HCT116 (cell line): ENCODE data around the gene RNASE1. TPM values are rescaled to one million over a fixed set of nuclear protein-coding genes. Genes with fewer than 3 reads are reported as not detected.

Experiments used
- ATAC-seq: fragments of 200-7000 bp; cut with Tn5 transposase; 2 replicates; pipeline ENCODE4 v1.9.1; 2020; ENCODE audit warnings: mild to moderate bottlenecking, moderate library complexity
- BruUV-seq: library from RNA; stranded (reverse); fragments of 400-500 nt; replicated peaks from 2 replicates; lab custom pipeline; 2021; lab: Mats Ljungman, UMichigan
- CTCF ChIA-PET: fragments of 300-600 bp; sonication (Branson Sonifier 250); formaldehyde crosslinking; loops from one replicate; lab custom pipeline; 2021; ENCODE audit warnings: antibody characterized with exemption; lab: Charles Lee
- POLR2A ChIA-PET: fragments of 300-600, 350-600 bp; sonication (Branson Sonifier 250); formaldehyde crosslinking; loops from one replicate; lab custom pipeline; 2021; ENCODE audit warnings: antibody characterized with exemption; lab: Charles Lee
- RAD21 ChIA-PET, 2 experiments: fragments of 300-600 bp; sonication (Branson Sonifier 250); formaldehyde crosslinking; loops; one replicate each; lab custom pipeline; 2023; ENCODE audit warnings: low total read pairs in 2 of 2; ENCODE audit not compliant: uncharacterized antibody in 2 of 2, unreplicated experiment in 2 of 2, low non-redundant PET in 1 of 2; lab: Charles Lee
- DNase-seq: peaks from one replicate; pipeline ENCODE4 v3.0.0-alpha.2; 2010; ENCODE audit warnings: low read depth, low spot score
- H2AFZ ChIP-seq: fragments of 200-600 bp; shearing (Covaris generic), sonication (generic); 2 replicates; pipeline ENCODE4 v1.6.1; 2017; ENCODE audit warnings: low read depth, mixed run types, mixed read lengths, antibody characterized with exemption, low read length; ENCODE audit not compliant: poor library complexity, severe bottlenecking
- H3K27ac ChIP-seq: 2 replicates; pipeline ENCODE4 v1.5.1; 2012; ENCODE audit warnings: low read depth, low read length
- H3K27me3 ChIP-seq: fragments of 200-600 bp; sonication (generic); 2 replicates; pipeline ENCODE4 v1.6.1; 2016; ENCODE audit warnings: mixed run types, low read length, mixed read lengths; ENCODE audit not compliant: insufficient read depth
- H3K36me3 ChIP-seq, 2 experiments: fragments of 200-500 bp in 1 of 2; fragments of 200-600 bp in 1 of 2; sonication (Bioruptor generic) in 1 of 2; sonication (generic) in 1 of 2; 2 replicates each; pipeline versions ENCODE4 v1.5.1 to v1.6.1; 2014 to 2016; ENCODE audit warnings: low read length in 2 of 2, inconsistent platforms in 1 of 2, mixed read lengths in 1 of 2, mixed run types in 1 of 2; ENCODE audit not compliant: insufficient read depth in 2 of 2, control insufficient read depth in 1 of 2
- H3K4me1 ChIP-seq, 2 experiments: fragments of 200-600 bp in 1 of 2; sonication (generic) in 1 of 2; 2 replicates each; pipeline versions ENCODE4 v1.5.1 to v1.6.1; 2012 to 2017; ENCODE audit warnings: low read length in 2 of 2, inconsistent platforms in 1 of 2, mild to moderate bottlenecking in 1 of 2, mixed read lengths in 1 of 2, mixed run types in 1 of 2, moderate library complexity in 1 of 2; ENCODE audit not compliant: insufficient read depth in 2 of 2, control insufficient read depth in 1 of 2
- H3K4me2 ChIP-seq: fragments of 200-600 bp; sonication (generic); 2 replicates; pipeline ENCODE4 v1.6.1; 2017; ENCODE audit warnings: mixed run types, low read length, mixed read lengths
- H3K4me3 ChIP-seq, 2 experiments: fragments of 200-600 bp in 1 of 2; sonication (generic) in 1 of 2; replicated peaks in 1 of 2; 2 replicates each; pipeline ENCODE4 v1.5.1; 2011 to 2016; ENCODE audit warnings: low read length in 2 of 2, control low read depth in 1 of 2, low read depth in 1 of 2, mild to moderate bottlenecking in 1 of 2, mixed read lengths in 1 of 2, mixed run types in 1 of 2
- H3K79me2 ChIP-seq: fragments of 200-600 bp; sonication (generic); 2 replicates; pipeline ENCODE4 v1.6.1; 2017; ENCODE audit warnings: mild to moderate bottlenecking, mixed run types, low read length, moderate library complexity, mixed read lengths; ENCODE audit not compliant: insufficient read depth
- H3K9ac ChIP-seq: fragments of 200-600 bp; sonication (generic); 2 replicates; pipeline ENCODE4 v1.6.1; 2016; ENCODE audit warnings: low read length, mixed read lengths
- H3K9me2 ChIP-seq: fragments of 200-600 bp; sonication (generic), shearing (Covaris generic); 2 replicates; pipeline ENCODE4 v1.6.1; 2017; ENCODE audit warnings: mixed run types, mild to moderate bottlenecking, moderate library complexity; ENCODE audit not compliant: insufficient read depth
- H3K9me3 ChIP-seq, 2 experiments: fragments of 200-500 bp in 1 of 2; fragments of 200-600 bp in 1 of 2; sonication (Bioruptor generic) in 1 of 2; sonication (generic) in 1 of 2; 2 replicates each; pipeline ENCODE4 v1.6.1; 2014 to 2017; ENCODE audit warnings: low read length in 2 of 2, mixed read lengths in 2 of 2, inconsistent platforms in 1 of 2, low read depth in 1 of 2, mild to moderate bottlenecking in 1 of 2, mixed run types in 1 of 2, moderate library complexity in 1 of 2; ENCODE audit not compliant: control insufficient read depth in 1 of 2, insufficient read depth in 1 of 2
- H4K20me1 ChIP-seq: fragments of 200-600 bp; sonication (generic), shearing (Covaris generic); 2 replicates; pipeline ENCODE4 v1.6.1; 2017; ENCODE audit warnings: mixed run types, mild to moderate bottlenecking, moderate library complexity; ENCODE audit not compliant: insufficient read depth
- ATF3 ChIP-seq: IDR thresholded peaks from 2 replicates; pipeline ENCODE4 v1.6.1; 2012
- EZH2phosphoT487 ChIP-seq: fragments of 200-600 bp; IDR thresholded peaks from 2 replicates; pipeline ENCODE4 v1.6.1; 2018; ENCODE audit warnings: antibody characterized with exemption, borderline replicate concordance
- FOSL1 ChIP-seq: IDR thresholded peaks from 2 replicates; pipeline ENCODE4 v1.6.1; 2012; ENCODE audit warnings: low read depth
- POLR2A ChIP-seq: IDR thresholded peaks from 2 replicates; pipeline ENCODE4 v1.7.0; 2011; ENCODE audit warnings: borderline replicate concordance; ENCODE audit not compliant: insufficient read depth, insufficient read length; ENCODE audit errors: extremely low read depth
- TCF7L2 ChIP-seq: IDR thresholded peaks from 2 replicates; pipeline ENCODE4 v1.7.0; 2011; ENCODE audit warnings: borderline replicate concordance, inconsistent platforms; ENCODE audit not compliant: insufficient read depth, insufficient read length; ENCODE audit errors: extremely low read depth
- ZFX ChIP-seq: fragments of 450-650 bp; IDR thresholded peaks from 2 replicates; pipeline ENCODE4 v1.6.1; 2017
- ZNF274 ChIP-seq: fragments of 200-500 bp; sonication (Bioruptor generic); IDR thresholded peaks from 2 replicates; pipeline ENCODE4 v1.6.1; 2014; ENCODE audit warnings: mild to moderate bottlenecking, low read depth, low read length, inconsistent platforms
- intact Hi-C: fragments of 100-400 bp; cut with micrococcal nuclease; formaldehyde crosslinking; loops from 2 replicates; pipeline ENCODE4 v1.10.0; 2022
- total RNA-seq: library from RNA; stranded (reverse); gene quantifications from one replicate; pipeline ENCODE4 v1.2.1, GENCODE V29; 2021; ENCODE audit not compliant: unreplicated experiment
- TF ChIP-seq, protein P1 (sequence below): IDR thresholded peaks from 2 replicates; pipeline ENCODE4 v1.6.1; 2012; ENCODE audit warnings: low read depth
- TF ChIP-seq, protein P2 (sequence below): IDR thresholded peaks from 2 replicates; pipeline ENCODE4 v1.6.1; 2011; ENCODE audit warnings: mild to moderate bottlenecking, low read length, moderate library complexity; ENCODE audit not compliant: insufficient replicate concordance; ENCODE audit errors: extremely low read depth

RNASE1 gene
- total RNA-seq, 1 experiment from 2014 or later = 3.3 TPM

DNA sequence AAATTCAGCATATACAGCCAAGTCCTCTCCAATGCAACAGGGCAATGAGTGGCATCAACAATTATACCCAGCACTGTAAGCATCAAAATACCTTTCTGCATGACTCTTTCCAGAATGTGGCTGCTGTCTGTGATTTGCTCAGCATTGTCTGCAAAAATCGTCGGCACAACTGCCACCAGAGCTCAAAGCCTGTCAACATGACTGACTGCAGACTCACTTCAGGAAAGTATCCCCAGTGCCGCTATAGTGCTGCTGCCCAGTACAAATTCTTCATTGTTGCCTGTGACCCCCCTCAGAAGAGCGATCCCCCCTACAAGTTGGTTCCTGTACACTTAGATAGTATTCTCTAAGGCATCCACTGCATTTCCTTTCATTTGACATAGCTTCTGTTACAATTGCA lies 20.8 kb downstream of the RNASE1 start:
- TF ChIP-seq, protein P1, sequence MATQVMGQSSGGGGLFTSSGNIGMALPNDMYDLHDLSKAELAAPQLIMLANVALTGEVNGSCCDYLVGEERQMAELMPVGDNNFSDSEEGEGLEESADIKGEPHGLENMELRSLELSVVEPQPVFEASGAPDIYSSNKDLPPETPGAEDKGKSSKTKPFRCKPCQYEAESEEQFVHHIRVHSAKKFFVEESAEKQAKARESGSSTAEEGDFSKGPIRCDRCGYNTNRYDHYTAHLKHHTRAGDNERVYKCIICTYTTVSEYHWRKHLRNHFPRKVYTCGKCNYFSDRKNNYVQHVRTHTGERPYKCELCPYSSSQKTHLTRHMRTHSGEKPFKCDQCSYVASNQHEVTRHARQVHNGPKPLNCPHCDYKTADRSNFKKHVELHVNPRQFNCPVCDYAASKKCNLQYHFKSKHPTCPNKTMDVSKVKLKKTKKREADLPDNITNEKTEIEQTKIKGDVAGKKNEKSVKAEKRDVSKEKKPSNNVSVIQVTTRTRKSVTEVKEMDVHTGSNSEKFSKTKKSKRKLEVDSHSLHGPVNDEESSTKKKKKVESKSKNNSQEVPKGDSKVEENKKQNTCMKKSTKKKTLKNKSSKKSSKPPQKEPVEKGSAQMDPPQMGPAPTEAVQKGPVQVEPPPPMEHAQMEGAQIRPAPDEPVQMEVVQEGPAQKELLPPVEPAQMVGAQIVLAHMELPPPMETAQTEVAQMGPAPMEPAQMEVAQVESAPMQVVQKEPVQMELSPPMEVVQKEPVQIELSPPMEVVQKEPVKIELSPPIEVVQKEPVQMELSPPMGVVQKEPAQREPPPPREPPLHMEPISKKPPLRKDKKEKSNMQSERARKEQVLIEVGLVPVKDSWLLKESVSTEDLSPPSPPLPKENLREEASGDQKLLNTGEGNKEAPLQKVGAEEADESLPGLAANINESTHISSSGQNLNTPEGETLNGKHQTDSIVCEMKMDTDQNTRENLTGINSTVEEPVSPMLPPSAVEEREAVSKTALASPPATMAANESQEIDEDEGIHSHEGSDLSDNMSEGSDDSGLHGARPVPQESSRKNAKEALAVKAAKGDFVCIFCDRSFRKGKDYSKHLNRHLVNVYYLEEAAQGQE = no peak
- TF ChIP-seq ZNF274 (no peak), ATF3 (no peak), POLR2A (no peak), FOSL1 (no peak), EZH2phosphoT487 (no peak), ZFX (no peak), TCF7L2 (no peak)
- TF ChIP-seq, protein P2, sequence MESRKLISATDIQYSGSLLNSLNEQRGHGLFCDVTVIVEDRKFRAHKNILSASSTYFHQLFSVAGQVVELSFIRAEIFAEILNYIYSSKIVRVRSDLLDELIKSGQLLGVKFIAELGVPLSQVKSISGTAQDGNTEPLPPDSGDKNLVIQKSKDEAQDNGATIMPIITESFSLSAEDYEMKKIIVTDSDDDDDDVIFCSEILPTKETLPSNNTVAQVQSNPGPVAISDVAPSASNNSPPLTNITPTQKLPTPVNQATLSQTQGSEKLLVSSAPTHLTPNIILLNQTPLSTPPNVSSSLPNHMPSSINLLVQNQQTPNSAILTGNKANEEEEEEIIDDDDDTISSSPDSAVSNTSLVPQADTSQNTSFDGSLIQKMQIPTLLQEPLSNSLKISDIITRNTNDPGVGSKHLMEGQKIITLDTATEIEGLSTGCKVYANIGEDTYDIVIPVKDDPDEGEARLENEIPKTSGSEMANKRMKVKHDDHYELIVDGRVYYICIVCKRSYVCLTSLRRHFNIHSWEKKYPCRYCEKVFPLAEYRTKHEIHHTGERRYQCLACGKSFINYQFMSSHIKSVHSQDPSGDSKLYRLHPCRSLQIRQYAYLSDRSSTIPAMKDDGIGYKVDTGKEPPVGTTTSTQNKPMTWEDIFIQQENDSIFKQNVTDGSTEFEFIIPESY = no peak
- Histone ChIP-seq H3K9ac (no peak overlapping the region), H3K9me2 (no peaks in the 10 kb centered on the region), H3K4me3 (no peak overlapping the region), H3K27me3 (no peaks in the 10 kb centered on the region), H3K4me2 (no peak overlapping the region), H3K27ac (no peak overlapping the region), H3K79me2 (no peaks in the 10 kb centered on the region), H3K36me3 (no peaks in the 10 kb centered on the region), H2AFZ (no peak overlapping the region), H3K9me3 (no peaks in the 10 kb centered on the region), H4K20me1 (no peaks in the 10 kb centered on the region), H3K4me1 (0 out of 4 replicates have a peak, but pooled peaks cover 0 to 4% of the 10 kb centered on the region in 2 experiments)
- no TSS peak for BruUV-seq
- intact Hi-C loops = no loop called here
- ChIA-PET RAD21 (no interaction called here), CTCF (no interaction called here), POLR2A (no interaction called here)
- ATAC-seq (no peak), DNase-seq (no peak)
